ENCODE measurements around the gene CROCC2. TPM values are rescaled to one million over a fixed set of nuclear protein-coding genes. Genes with fewer than 3 reads are reported as not detected.

Gene CROCC2
- total RNA-seq, 1 experiment from 2014 or later = 0.38 TPM

DNA sequence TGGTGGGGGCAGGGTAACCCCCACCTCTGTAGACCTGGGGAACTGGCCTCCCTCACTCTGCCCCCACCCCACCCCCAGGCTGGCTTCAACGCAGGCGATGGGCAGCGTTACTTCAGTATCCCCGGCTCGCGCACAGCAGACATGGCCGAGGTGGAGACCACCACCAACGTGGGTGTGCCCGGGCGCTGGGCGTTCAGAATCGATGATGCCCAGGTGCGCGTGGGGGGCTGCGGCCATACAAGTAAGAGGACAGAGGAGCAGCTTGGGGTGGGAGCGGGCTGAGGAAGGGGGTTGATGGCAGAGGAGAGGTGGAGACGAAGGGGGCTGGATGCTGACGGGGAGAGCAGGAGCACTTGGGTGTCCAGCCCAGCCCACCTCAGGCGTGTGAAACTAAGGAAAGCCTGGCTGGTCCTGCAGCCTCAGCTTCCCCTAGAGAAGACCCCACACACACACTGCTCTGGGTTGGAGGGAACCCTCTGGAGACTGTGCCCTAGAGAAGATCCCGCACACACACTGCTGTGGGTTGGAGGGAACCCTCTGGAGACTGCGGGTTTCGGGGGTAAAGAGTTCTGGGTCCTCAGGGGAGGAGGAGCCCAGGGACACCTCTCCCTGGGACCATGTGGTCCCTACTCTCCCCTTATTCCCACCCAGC, 128.5 kb downstream of the CROCC2 start:
- no peak overlapping the region for H3K4me3 ChIP-seq (ENCODE audit: insufficient read depth, low read depth, low read length)
- peaks cover 9% of the 10 kb centered on the region for H3K27me3 ChIP-seq (ENCODE audit: control insufficient read depth, insufficient read depth, low read length)
- DNase-seq = peak; percentile 50
- H3K36me3 ChIP-seq (replicated peaks; ENCODE audit: control insufficient read depth, insufficient read depth, low read length) = no peaks in the 10 kb centered on the region

DNA sequence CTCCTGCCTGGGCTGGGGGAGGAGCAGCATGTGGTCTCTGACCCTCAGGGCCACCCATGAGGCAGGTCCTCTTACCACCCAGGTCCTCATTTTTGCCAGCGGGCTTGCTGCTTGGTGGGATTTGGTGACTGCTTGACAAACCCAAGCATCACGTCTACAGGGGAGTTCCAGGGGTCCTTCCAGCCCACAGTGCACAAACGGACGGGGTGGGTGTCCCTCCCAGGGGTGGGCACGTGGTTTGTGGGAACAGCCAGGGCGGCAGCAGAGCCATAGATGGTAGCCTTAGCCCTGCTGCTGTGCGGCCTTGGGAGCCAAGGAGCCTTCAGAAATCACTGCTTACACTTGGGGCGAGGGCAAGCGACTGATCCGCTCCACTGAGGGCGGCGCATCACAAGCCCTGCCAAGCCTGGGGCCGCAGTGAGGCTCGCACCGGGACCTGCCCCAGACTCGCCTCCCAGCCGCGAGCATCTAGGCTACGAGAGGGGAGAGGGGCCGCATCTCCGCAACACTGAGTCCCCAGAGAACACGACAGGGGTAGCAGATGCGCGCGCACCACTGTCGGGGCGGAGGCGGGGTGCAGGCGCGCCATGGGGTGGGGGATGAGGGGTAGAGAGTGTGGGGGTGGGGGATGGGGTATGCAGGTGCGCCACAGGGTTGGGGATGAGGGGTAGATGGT, 129.1 kb downstream of the CROCC2 start:
- DNase-seq = peak; percentile 97
- H3K36me3 ChIP-seq (replicated peaks; ENCODE audit: control insufficient read depth, insufficient read depth, low read length) = no peaks in the 10 kb centered on the region

DNA sequence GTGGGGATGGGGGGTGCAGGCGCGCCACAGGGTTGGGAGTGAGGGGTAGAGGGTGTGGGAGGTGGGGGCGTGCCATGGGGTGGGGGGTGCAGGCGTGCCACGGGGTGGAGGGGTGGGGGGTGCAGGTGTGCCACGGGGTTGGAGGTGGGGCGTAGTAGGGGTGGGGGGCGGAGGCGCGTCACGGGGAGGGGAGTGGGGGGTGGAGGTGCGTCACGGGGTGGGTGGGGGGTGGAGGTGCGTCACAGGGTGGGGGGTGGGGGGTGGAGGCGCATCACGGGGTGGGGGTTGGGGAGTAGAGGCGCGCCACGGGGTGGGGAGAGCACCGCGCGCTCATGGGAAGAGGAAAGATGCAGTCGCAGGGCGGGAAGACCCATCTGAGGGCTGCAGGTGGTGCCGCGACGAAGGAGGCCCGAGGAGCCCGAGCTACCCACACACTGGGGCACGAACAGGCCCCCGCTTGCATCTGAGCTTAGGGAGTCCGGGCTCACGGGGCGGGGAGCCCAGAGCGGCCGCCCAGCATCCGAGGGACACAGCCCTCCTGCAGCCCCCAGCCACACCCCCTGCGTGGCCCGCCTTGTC, 129.8 kb downstream of the CROCC2 start:
- Histone ChIP-seq H3K36me3 (replicated peaks; ENCODE audit: control insufficient read depth, insufficient read depth, low read length) (no peaks in the 10 kb centered on the region), H3K4me3 (ENCODE audit: insufficient read depth, low read depth, low read length) (peak overlapping the region; percentile 44), H3K27me3 (ENCODE audit: control insufficient read depth, insufficient read depth, low read length) (peaks cover 9% of the 10 kb centered on the region)
- DNase-seq = peak; percentile 90

More for the DNA sequence above, 129.1 kb downstream of the CROCC2 start:
- H3K4me3 ChIP-seq (ENCODE audit: insufficient read depth, low read depth, low read length) = no peak overlapping the region
- peaks cover 9% of the 10 kb centered on the region for H3K27me3 ChIP-seq (ENCODE audit: control insufficient read depth, insufficient read depth, low read length)

DNA sequence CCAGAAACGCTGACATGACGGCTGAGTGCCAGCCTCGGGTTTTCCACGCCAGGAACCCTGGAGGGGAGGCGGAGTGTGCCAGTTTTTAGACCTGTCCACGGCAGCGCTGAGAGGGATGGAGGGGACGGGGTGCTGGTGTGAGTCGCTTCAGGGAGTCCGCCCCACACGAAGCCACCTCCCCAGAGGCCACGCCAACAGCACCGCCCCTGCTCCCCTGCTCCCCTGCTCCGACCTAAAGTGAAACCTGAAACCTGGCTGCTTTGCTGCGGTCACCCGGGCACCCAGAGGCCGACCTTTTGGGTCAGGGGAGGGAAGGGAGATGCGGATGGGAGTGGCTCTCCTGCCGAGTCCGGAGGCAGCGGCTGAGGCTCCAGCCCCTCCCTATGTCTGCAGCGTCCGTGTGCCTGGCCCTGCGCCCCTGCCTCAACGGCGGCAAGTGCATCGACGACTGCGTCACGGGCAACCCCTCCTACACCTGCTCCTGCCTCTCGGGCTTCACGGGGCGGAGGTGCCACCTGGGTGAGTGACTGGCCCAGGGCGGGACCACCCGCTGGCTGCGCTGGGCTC, 130.3 kb downstream of the CROCC2 start:
- DNase-seq = peak; percentile 91
- H3K36me3 ChIP-seq (replicated peaks; ENCODE audit: control insufficient read depth, insufficient read depth, low read length) = no peaks in the 10 kb centered on the region
- peak overlapping the region; percentile 44 for H3K4me3 ChIP-seq (ENCODE audit: insufficient read depth, low read depth, low read length)
- H3K27me3 ChIP-seq (ENCODE audit: control insufficient read depth, insufficient read depth, low read length) = peaks cover 9% of the 10 kb centered on the region

DNA sequence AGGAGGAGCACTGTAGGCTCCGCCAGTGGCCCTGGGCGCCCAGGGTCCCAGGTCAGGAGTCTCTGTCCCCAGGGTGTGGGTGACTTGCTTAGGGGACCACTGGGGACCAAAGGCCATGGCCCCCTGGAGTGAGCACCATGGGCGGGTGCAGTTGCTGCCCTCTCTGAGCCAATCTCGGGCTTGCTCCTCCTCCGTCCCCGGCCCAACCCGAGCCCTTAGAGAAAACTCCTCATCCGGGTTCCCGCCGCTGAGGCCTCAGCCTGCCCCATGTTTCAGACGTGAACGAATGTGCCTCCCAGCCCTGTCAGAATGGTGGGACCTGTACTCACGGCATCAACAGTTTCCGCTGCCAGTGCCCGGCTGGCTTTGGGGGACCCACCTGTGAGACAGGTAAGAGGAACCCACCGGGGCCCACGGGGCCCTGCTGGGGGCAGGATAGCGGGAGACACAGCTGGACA, 130.9 kb downstream of the CROCC2 start:
- DNase-seq = peak; percentile 77
- Histone ChIP-seq H3K27me3 (ENCODE audit: control insufficient read depth, insufficient read depth, low read length) (peaks cover 9% of the 10 kb centered on the region), H3K36me3 (replicated peaks; ENCODE audit: control insufficient read depth, insufficient read depth, low read length) (no peaks in the 10 kb centered on the region), H3K4me3 (ENCODE audit: insufficient read depth, low read depth, low read length) (peak overlapping the region; percentile 44)

DNA sequence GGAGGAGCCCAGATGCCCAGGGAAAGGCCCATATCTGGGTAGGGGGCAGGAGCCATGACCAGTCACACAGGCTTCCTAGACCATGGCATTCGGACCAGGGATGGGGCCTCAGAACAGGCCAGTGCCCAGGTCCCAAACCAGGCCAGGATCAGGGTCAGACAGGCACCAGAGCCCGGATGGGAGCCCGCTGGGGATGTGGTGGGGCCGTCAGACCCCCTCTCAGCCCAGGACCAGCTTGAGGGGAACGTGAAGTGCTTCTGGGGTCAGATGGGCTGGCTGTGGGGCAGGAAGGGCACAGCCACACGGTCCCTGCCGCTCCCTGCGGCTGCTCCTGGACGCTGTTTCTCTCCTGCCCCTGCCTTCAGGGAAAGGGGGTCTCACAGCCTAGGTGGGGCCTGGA, 131.4 kb downstream of the CROCC2 start:
- no peak overlapping the region for H3K4me3 ChIP-seq (ENCODE audit: insufficient read depth, low read depth, low read length)
- peaks cover 9% of the 10 kb centered on the region for H3K27me3 ChIP-seq (ENCODE audit: control insufficient read depth, insufficient read depth, low read length)
- H3K36me3 ChIP-seq (replicated peaks; ENCODE audit: control insufficient read depth, insufficient read depth, low read length) = no peaks in the 10 kb centered on the region
- peak; percentile 46 for DNase-seq

DNA sequence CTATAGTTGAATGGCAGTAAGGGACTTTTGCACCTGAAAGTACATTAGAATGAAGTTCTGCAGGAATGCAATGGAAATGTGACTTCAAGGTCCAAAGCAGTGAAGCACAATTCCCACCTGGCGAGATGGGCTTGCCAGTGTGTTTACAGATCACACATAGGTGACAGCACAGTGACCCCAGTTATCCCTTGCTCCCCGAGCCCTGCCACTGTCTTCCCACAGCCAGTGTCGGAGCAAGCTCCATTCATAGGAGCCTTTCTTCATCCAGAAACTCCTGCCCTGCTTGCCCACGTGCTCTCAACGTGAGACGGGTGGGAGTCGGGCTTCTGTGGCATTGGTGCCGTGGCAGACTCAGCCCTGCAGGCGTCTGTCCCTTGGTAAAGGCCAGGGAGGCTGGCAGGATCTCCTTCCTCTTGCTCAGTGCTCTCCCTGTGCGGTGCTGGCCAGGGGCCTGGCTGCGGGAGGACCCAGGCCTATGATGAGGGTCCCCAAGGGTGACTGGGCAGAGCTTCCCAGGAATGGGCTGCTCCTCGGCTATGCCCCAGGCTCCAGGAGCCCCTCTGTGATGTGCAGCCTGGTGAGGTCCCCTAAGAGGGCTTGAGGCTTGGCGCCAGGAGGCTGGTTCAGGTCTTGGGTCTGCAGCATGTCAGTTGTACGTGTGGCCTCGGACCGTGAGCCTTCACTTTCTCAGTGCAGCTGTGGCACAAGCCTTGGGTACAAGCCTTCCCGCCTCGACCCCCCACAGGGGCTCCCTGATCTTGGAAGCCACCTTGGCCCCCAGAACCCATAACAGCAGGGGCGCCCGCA, 132.4 kb downstream of the CROCC2 start:
- Histone ChIP-seq H3K4me3 (ENCODE audit: insufficient read depth, low read depth, low read length) (no peak overlapping the region), H3K36me3 (replicated peaks; ENCODE audit: control insufficient read depth, insufficient read depth, low read length) (no peaks in the 10 kb centered on the region), H3K27me3 (ENCODE audit: control insufficient read depth, insufficient read depth, low read length) (peaks cover 9% of the 10 kb centered on the region)
- DNase-seq = peak; percentile 20

DNA sequence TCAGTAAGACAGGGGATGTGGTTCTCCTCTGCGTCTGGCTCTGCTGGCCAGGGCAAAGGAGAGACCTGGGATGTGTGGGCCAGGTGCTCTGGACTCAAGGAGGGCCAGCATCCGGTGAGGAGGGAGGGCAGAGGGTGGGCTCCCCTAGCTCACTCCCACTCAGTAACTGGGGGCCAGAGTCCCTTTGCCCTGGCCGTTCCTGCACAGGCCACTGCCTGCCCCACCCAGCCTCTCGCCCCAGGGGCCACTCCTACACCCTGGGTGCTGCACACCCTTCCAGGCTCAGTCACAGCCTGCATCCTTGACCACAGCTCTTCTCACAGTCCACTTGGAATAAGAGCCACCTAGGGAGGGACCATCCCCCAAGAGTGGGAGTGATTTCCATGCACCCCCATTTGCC, 133.3 kb downstream of the CROCC2 start:
- Histone ChIP-seq H3K36me3 (replicated peaks; ENCODE audit: control insufficient read depth, insufficient read depth, low read length) (no peaks in the 10 kb centered on the region), H3K27me3 (ENCODE audit: control insufficient read depth, insufficient read depth, low read length) (peaks cover 9% of the 10 kb centered on the region), H3K4me3 (ENCODE audit: insufficient read depth, low read depth, low read length) (no peak overlapping the region)
- peak; percentile 30 for DNase-seq

DNA sequence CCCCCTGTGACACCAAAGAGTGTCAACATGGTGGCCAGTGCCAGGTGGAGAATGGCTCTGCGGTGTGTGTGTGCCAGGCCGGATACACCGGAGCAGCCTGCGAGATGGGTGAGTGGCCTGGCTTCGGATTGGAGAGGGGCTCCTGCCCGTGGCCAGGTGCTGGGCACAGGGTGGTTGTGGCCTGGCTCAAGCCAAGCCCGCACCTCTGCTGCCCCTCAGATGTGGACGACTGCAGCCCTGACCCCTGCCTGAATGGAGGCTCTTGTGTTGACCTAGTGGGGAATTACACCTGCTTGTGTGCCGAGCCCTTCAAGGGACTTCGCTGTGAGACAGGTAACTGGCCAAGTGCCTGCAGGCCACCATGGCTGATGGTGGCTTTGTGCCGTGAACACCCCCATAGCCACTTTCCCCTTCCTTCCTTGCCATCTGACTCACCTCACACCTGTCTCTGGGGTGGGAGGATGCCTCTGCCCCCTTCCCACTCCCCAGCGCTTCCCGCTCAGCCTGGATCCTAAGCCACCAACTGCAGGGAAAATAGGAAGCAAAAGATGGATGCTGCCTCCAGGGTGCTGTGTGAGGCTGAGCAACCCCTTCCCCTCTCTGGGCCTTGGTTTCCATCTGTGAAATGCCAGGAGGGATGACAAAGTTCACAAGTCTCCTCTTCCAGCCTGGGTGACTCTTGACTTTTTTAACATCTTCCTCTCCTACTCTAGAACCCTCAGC, 134.1 kb downstream of the CROCC2 start:
- peak; percentile 16 for DNase-seq
- Histone ChIP-seq H3K4me3 (ENCODE audit: insufficient read depth, low read depth, low read length) (no peak overlapping the region), H3K27me3 (ENCODE audit: control insufficient read depth, insufficient read depth, low read length) (peaks cover 9% of the 10 kb centered on the region)

DNA sequence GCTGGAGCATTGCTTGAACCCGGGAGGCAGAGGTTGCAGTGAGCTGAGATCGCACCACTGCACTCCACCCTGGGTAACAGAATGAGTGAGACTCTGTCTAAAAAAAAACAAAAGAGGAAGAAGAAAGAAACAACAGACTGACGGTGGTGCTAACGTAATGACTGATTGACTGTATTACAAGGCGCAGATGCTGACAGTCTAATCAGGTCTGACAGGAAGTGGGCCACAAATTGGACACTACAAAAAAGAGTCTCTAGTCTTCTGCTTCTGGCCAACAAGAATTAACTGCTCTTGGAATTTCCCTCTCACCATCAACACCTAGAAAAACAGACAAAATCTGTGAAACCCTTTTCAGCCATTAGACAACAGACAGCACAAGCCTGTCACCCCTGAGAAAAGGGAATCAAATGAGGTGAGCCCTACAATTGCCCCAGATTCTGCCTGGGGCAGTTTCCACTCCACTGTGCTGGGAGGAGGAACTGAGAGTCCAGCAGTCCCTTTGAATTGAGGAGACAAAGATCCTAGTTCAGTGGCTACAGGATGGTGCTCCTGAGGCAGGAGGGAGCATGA, 135.5 kb downstream of the CROCC2 start:
- DNase-seq = no peak
- peaks cover 4% of the 10 kb centered on the region for H3K27me3 ChIP-seq (ENCODE audit: control insufficient read depth, insufficient read depth, low read length)

More for the DNA sequence above, 134.1 kb downstream of the CROCC2 start:
- H3K36me3 ChIP-seq (replicated peaks; ENCODE audit: control insufficient read depth, insufficient read depth, low read length) = no peaks in the 10 kb centered on the region

More for the DNA sequence above, 135.5 kb downstream of the CROCC2 start:
- H3K4me3 ChIP-seq (ENCODE audit: insufficient read depth, low read depth, low read length) = no peak overlapping the region
- no peaks in the 10 kb centered on the region for H3K36me3 ChIP-seq (replicated peaks; ENCODE audit: control insufficient read depth, insufficient read depth, low read length)

Other genes starting within 250 kb of the CROCC2 start
- gene AQP12B, start 223.5 kb upstream of the CROCC2 start, total RNA-seq (2014; rRNA removed; shearing (Covaris generic)) = not detected in 2 replicates
- gene AQP12A, start 214.5 kb upstream of the CROCC2 start, total RNA-seq (2014; rRNA removed; shearing (Covaris generic)) = not detected in 2 replicates
- gene KIF1A, start 86.1 kb upstream of the CROCC2 start, total RNA-seq (2014; rRNA removed; shearing (Covaris generic)) = 46.8 and 51.6 TPM in 2 replicates
- gene AGXT, start 37.5 kb upstream of the CROCC2 start, total RNA-seq (2014; rRNA removed; shearing (Covaris generic)) = not detected in 2 replicates
- gene MAB21L4, start 10.2 kb upstream of the CROCC2 start, total RNA-seq (2014; rRNA removed; shearing (Covaris generic)) = not detected in 2 replicates
- gene SNED1, start 92.3 kb downstream of the CROCC2 start, total RNA-seq (2014; rRNA removed; shearing (Covaris generic)) = 0.52 and 1.1 TPM in 2 replicates
- 30.3 and 32.4 TPM in 2 replicates for gene MTERF4, start 196.0 kb downstream of the CROCC2 start, total RNA-seq (2014; rRNA removed; shearing (Covaris generic))
- 20.4 and 20.6 TPM in 2 replicates for gene PASK, start 243.1 kb downstream of the CROCC2 start, total RNA-seq (2014; rRNA removed; shearing (Covaris generic))
- gene PPP1R7, start 244.1 kb downstream of the CROCC2 start, total RNA-seq (2014; rRNA removed; shearing (Covaris generic)) = 32.1 and 36.9 TPM in 2 replicates